ENCODE data around the gene TOX2.

TOX2 gene

GRCh38 chr20:43938017-43938655 lies 23.5 kb downstream of the TOX2 start:
- Histone ChIP-seq H3K4me1 (peaks cover 16% of the 10 kb centered on the region), H3K9me3 (ENCODE audit: control insufficient read depth, low read length) (no peaks in the 10 kb centered on the region), H3K27ac (no peak overlapping the region), H3K27me3 (ENCODE audit: control insufficient read depth, insufficient read depth, low read length) (no peaks in the 10 kb centered on the region), H3K9ac (no peak overlapping the region), H3K79me2 (no peaks in the 10 kb centered on the region), H3K4me2 (ENCODE audit: low read length) (no peak overlapping the region), H3K36me3 (ENCODE audit: control insufficient read depth, insufficient read depth, low read length) (no peaks in the 10 kb centered on the region), H2AFZ (no peak overlapping the region), H3K4me3 (ENCODE audit: low read depth, low read length) (no peak overlapping the region)
- TF ChIP-seq, protein P1, sequence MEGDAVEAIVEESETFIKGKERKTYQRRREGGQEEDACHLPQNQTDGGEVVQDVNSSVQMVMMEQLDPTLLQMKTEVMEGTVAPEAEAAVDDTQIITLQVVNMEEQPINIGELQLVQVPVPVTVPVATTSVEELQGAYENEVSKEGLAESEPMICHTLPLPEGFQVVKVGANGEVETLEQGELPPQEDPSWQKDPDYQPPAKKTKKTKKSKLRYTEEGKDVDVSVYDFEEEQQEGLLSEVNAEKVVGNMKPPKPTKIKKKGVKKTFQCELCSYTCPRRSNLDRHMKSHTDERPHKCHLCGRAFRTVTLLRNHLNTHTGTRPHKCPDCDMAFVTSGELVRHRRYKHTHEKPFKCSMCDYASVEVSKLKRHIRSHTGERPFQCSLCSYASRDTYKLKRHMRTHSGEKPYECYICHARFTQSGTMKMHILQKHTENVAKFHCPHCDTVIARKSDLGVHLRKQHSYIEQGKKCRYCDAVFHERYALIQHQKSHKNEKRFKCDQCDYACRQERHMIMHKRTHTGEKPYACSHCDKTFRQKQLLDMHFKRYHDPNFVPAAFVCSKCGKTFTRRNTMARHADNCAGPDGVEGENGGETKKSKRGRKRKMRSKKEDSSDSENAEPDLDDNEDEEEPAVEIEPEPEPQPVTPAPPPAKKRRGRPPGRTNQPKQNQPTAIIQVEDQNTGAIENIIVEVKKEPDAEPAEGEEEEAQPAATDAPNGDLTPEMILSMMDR (IDR thresholded peaks at IDR 0.05) = no peak

DNA sequence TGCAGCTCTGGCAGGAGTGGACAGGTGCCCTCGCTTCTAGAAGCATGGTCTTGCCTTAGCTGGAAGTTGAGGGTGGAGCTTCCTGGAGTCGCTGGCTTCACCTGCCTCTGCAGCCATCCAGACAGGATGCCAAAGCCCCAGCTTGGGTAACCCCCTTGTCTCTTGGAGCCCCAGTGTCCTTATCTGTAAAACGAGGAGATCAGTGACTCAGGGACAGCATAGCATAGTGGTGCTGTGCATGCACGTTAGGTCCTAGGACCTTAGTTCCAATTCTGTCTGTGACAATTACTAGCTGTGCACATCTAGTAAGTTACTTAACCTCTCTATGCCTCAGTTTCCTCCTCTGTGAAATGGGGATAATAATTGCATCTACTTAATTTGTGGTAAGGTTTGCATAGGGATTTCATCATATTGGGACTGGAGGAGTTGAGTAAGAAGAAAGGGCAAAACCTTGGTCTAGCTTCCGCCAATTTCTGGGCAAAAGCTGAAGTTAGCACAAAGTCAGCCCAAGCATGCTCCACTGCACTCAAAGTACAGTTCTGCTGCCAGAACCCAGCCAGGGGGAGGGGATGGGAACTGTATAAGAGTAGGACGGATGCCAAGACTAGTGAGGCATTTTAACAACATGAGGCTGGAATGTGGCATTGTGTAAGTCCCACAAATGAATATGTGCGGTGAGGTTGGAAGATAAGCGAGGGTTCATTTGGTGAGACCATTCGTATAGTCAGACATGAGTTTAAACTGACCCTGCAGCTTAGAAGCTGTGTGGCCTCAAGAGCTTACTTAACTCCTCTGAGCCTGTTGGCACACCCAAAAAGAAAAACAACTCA lies 24.5 kb downstream of the TOX2 start:
- no peak overlapping the region for H3K9ac ChIP-seq
- H3K27ac ChIP-seq = no peak overlapping the region
- H2AFZ ChIP-seq = no peak overlapping the region
- H3K36me3 ChIP-seq (ENCODE audit: control insufficient read depth, insufficient read depth, low read length) = no peaks in the 10 kb centered on the region
- no peaks in the 10 kb centered on the region for H3K9me3 ChIP-seq (ENCODE audit: control insufficient read depth, low read length)
- TF ChIP-seq, protein P1 (IDR thresholded peaks at IDR 0.05) = no peak
- peaks cover 16% of the 10 kb centered on the region for H3K4me1 ChIP-seq
- peak overlapping the region; percentile 29 for H3K4me2 ChIP-seq (ENCODE audit: low read length)
- peak overlapping the region; percentile 17 for H3K4me3 ChIP-seq (ENCODE audit: low read depth, low read length)
- no peaks in the 10 kb centered on the region for H3K79me2 ChIP-seq
- no peaks in the 10 kb centered on the region for H3K27me3 ChIP-seq (ENCODE audit: control insufficient read depth, insufficient read depth, low read length)

GRCh38 chr20:43939762-43940121 lies 25.1 kb downstream of the TOX2 start:
- Histone ChIP-seq H3K27ac (no peak overlapping the region), H3K4me3 (ENCODE audit: low read depth, low read length) (no peak overlapping the region), H2AFZ (no peak overlapping the region), H3K79me2 (no peaks in the 10 kb centered on the region), H3K36me3 (ENCODE audit: control insufficient read depth, insufficient read depth, low read length) (no peaks in the 10 kb centered on the region), H3K9me3 (ENCODE audit: control insufficient read depth, low read length) (no peaks in the 10 kb centered on the region), H3K4me2 (ENCODE audit: low read length) (peak overlapping the region; percentile 29), H3K9ac (no peak overlapping the region), H3K27me3 (ENCODE audit: control insufficient read depth, insufficient read depth, low read length) (no peaks in the 10 kb centered on the region), H3K4me1 (peaks cover 16% of the 10 kb centered on the region)
- TF ChIP-seq, protein P1 (IDR thresholded peaks at IDR 0.05) = no peak

DNA sequence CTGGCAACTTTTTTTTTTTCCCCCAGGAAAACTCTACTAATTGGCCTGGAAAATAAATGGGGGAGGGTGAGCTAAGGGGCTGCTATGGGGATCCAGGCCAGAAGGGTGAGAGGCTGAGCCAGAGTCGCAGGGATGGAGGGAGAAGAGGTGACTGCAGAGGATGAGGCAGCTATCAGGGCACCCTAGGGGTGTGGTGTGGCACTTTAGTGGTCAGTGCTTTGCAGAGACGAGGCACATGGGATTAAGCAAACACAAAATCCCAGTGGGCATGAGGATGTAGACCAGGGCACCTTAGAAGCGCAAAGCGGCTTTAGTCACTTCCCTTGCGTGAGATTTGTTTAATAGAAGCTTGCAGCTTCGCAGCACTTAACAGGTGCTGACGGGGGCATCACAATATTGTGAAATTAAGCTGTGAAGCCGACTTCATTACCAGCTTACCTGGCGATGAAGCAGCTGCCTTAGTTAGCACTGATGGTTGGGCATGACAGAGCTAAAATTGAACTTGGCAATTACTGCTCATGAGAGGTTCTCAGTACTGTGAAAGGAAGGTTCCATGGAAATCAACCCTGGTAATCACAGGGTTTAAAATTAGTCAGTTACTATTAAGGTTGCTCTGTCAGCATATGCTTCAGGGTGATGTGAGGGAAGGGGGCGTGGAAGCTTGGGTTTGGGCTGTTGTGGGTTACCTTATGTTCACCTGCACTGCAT lies 26.0 kb downstream of the TOX2 start:
- no peak overlapping the region for H3K4me3 ChIP-seq (ENCODE audit: low read depth, low read length)
- H3K9ac ChIP-seq = no peak overlapping the region
- H3K4me2 ChIP-seq (ENCODE audit: low read length) = no peak overlapping the region
- H3K36me3 ChIP-seq (ENCODE audit: control insufficient read depth, insufficient read depth, low read length) = no peaks in the 10 kb centered on the region
- H3K4me1 ChIP-seq = peaks cover 21% of the 10 kb centered on the region
- peak overlapping the region; percentile 37 for H3K27ac ChIP-seq
- H2AFZ ChIP-seq = no peak overlapping the region
- H3K79me2 ChIP-seq = no peaks in the 10 kb centered on the region
- TF ChIP-seq, protein P1 (IDR thresholded peaks at IDR 0.05) = no peak
- H3K27me3 ChIP-seq (ENCODE audit: control insufficient read depth, insufficient read depth, low read length) = no peaks in the 10 kb centered on the region
- H3K9me3 ChIP-seq (ENCODE audit: control insufficient read depth, low read length) = no peaks in the 10 kb centered on the region

All from parathyroid adenoma (tissue), 2 donors.